Liver (tissue), 9 donors: Measurements from ENCODE around the gene PITPNM3. TPM values are rescaled to one million over a fixed set of nuclear protein-coding genes. Genes with fewer than 3 reads are reported as not detected.

Experiments used
- DNase-seq: peaks from one replicate; pipeline ENCODE4 v3.0.0-alpha.2; 2017; ENCODE audit warnings: low spot score
- H3K27ac ChIP-seq, 2 donors: one replicate each; pipeline ENCODE4 v1.7.0; 2013; ENCODE audit warnings: inconsistent platforms in 2 of 2, low read length in 2 of 2, control low read depth in 1 of 2, low read depth in 1 of 2, mild to moderate bottlenecking in 1 of 2
- H3K27me3 ChIP-seq, 4 donors: one replicate each; pipeline versions ENCODE4 v1.6.1 to v1.7.0; 2013; ENCODE audit warnings: low read length in 3 of 4, inconsistent platforms in 1 of 4, mild to moderate bottlenecking in 1 of 4, moderate library complexity in 1 of 4; ENCODE audit not compliant: control insufficient read depth in 4 of 4, insufficient read depth in 4 of 4
- H3K36me3 ChIP-seq, 4 donors: one replicate each; pipeline versions ENCODE4 v1.6.1 to v1.7.0; 2013; ENCODE audit warnings: low read length in 3 of 4, mild to moderate bottlenecking in 3 of 4, low read depth in 1 of 4, moderate library complexity in 1 of 4; ENCODE audit not compliant: control insufficient read depth in 4 of 4, insufficient read depth in 3 of 4
- H3K4me1 ChIP-seq, 4 donors: one replicate each; pipeline versions ENCODE4 v1.6.1 to v1.7.0; 2013; ENCODE audit warnings: low read length in 3 of 4, mild to moderate bottlenecking in 3 of 4, moderate library complexity in 1 of 4; ENCODE audit not compliant: control insufficient read depth in 4 of 4, insufficient read depth in 4 of 4
- H3K4me3 ChIP-seq, 3 donors: one replicate each; pipeline versions ENCODE4 v1.6.1 to v1.7.0; 2013; ENCODE audit warnings: low read length in 3 of 3, control low read depth in 1 of 3, low read depth in 1 of 3, mild to moderate bottlenecking in 1 of 3
- H3K9ac ChIP-seq, 2 donors: one replicate each; pipeline ENCODE4 v1.7.0; 2013; ENCODE audit warnings: low read length in 2 of 2, mild to moderate bottlenecking in 2 of 2, moderate library complexity in 2 of 2, control low read depth in 1 of 2, low read depth in 1 of 2
- H3K9me3 ChIP-seq, 4 donors: one replicate each; pipeline versions ENCODE4 v1.6.1 to v1.7.0; 2013; ENCODE audit warnings: low read length in 3 of 4; ENCODE audit not compliant: control insufficient read depth in 4 of 4
- FOXA1 ChIP-seq: IDR thresholded peaks from 2 replicates; pipeline ENCODE4 v1.6.1; 2016; ENCODE audit warnings: antibody characterized with exemption
- GABPA ChIP-seq, 2 donors: IDR thresholded peaks in 1 of 2; conservative IDR thresholded peaks in 1 of 2; 2 replicates each; pipeline ENCODE4 v1.6.1; 2016; ENCODE audit warnings: antibody characterized with exemption in 2 of 2, mild to moderate bottlenecking in 1 of 2, moderate library complexity in 1 of 2
- HNF4G ChIP-seq: IDR thresholded peaks from 2 replicates; pipeline ENCODE4 v1.6.1; 2016; ENCODE audit warnings: antibody characterized with exemption
- NR2F2 ChIP-seq: IDR thresholded peaks from 2 replicates; pipeline ENCODE4 v1.6.1; 2016; ENCODE audit warnings: antibody characterized with exemption
- RAD21 ChIP-seq, 2 donors: IDR thresholded peaks; 2 replicates each; pipeline ENCODE4 v1.6.1; 2016; ENCODE audit warnings: antibody characterized with exemption in 2 of 2, mild to moderate bottlenecking in 2 of 2
- RXRA ChIP-seq, 2 donors: IDR thresholded peaks; 2 replicates each; pipeline ENCODE4 v1.6.1; 2017 to 2018; ENCODE audit warnings: antibody characterized with exemption in 2 of 2, mild to moderate bottlenecking in 1 of 2
- SP1 ChIP-seq: IDR thresholded peaks from 2 replicates; pipeline ENCODE4 v1.6.1; 2018; ENCODE audit warnings: antibody characterized with exemption, mild to moderate bottlenecking
- TAF1 ChIP-seq: conservative IDR thresholded peaks from 2 replicates; pipeline ENCODE4 v1.6.1; 2016; ENCODE audit warnings: antibody characterized with exemption, mild to moderate bottlenecking
- WGBS: extraction: QIAGEN DNeasy Blood & Tissue Kit; methylation state at CpG from one replicate; pipeline ENCODE4 v1.1.7; 2013; 5-methylcytosine and 5-hydroxymethylcytosine counted together
- polyA plus RNA-seq, 2 donors: library from polyadenylated mRNA; stranded (reverse) in 1 of 2; unstranded in 1 of 2; fragments of 200-250 nt in 1 of 2; fragments of >200 nt in 1 of 2; fragmentation: Nextera tagmentation in 1 of 2; extraction: Ambion mirVana in 1 of 2; gene quantifications; one replicate each; pipeline versions ENCODE4 v1.2.1 to v1.2.3, GENCODE V29; 2013 to 2015
- total RNA-seq, 2 donors: library from RNA; depleted of rRNA; stranded (reverse); fragments of >200 nt; gene quantifications; one replicate each; pipeline ENCODE4 v1.2.3, GENCODE V29; 2014
- TF ChIP-seq, protein P1 (sequence below): IDR thresholded peaks from 2 replicates; pipeline ENCODE4 v1.6.1; 2016; ENCODE audit warnings: antibody characterized with exemption
- TF ChIP-seq, protein P2 (sequence below): IDR thresholded peaks from 2 replicates; pipeline ENCODE4 v1.6.1; 2016; ENCODE audit warnings: antibody characterized with exemption
- TF ChIP-seq, protein P3 (sequence below): IDR thresholded peaks from 2 replicates; pipeline ENCODE4 v1.6.1; 2016; ENCODE audit warnings: antibody characterized with exemption, mild to moderate bottlenecking
- TF ChIP-seq, protein P4 (sequence below): IDR thresholded peaks from 2 replicates; pipeline ENCODE4 v1.6.1; 2016; ENCODE audit warnings: antibody characterized with exemption
- donor health status: healthy.
- donor health status: healthy.
- donor health status: healthy.
- donor health status: healthy.
- donor health status: healthy.

The PITPNM3 gene
- total and polyA plus RNA-seq, 4 donors: 1.5 to 5.0 (median 1.8) TPM

DNA sequence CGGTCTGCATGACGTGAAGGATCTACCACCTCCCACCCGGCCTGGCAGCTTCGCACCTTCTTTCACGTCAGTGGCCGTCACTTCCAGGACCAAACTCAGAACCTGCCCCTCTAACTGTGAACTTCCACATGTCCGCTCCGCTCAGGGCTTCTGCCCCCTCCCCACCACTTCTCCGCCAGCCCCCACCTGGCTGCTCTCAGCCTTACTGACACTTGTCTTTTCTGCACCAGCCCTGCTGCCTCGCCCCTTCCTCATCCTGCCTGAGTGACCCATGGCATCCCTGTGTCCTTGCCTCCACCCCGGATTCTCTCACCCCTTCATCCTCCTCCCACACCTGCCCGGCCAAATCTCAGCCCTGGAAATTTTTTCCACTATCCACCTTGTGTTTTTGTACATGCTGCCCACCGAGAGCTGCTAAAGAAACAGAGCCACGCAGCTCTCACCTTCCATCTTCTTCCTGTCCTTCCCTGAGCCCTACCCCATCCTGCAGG is 97.8 kb downstream of the PITPNM3 start:
- Histone ChIP-seq H3K27me3 (peaks cover 0 to 2% (median 0%) of the 10 kb centered on the region in 4 donors), H3K4me3 (no peak overlapping the region), H3K9ac (no peak overlapping the region), H3K36me3 (no peaks in the 10 kb centered on the region), H3K27ac (no peak overlapping the region), H3K4me1 (peaks cover 0 to 5% (median 1%) of the 10 kb centered on the region in 4 donors), H3K9me3 (no peaks in the 10 kb centered on the region)
- WGBS: 82% methylated on average over 14 of the region's 14 CpGs
- DNase-seq: no peak
- TF ChIP-seq GABPA (IDR thresholded peaks at IDR 0.05 in 1 of 2, conservative IDR thresholded peaks at IDR 0.05 in 1 of 2) (no peak), RXRA (IDR thresholded peaks at IDR 0.05) (no peak), NR2F2 (no peak)
- TF ChIP-seq, protein P1, sequence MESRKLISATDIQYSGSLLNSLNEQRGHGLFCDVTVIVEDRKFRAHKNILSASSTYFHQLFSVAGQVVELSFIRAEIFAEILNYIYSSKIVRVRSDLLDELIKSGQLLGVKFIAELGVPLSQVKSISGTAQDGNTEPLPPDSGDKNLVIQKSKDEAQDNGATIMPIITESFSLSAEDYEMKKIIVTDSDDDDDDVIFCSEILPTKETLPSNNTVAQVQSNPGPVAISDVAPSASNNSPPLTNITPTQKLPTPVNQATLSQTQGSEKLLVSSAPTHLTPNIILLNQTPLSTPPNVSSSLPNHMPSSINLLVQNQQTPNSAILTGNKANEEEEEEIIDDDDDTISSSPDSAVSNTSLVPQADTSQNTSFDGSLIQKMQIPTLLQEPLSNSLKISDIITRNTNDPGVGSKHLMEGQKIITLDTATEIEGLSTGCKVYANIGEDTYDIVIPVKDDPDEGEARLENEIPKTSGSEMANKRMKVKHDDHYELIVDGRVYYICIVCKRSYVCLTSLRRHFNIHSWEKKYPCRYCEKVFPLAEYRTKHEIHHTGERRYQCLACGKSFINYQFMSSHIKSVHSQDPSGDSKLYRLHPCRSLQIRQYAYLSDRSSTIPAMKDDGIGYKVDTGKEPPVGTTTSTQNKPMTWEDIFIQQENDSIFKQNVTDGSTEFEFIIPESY: no peak

DNA sequence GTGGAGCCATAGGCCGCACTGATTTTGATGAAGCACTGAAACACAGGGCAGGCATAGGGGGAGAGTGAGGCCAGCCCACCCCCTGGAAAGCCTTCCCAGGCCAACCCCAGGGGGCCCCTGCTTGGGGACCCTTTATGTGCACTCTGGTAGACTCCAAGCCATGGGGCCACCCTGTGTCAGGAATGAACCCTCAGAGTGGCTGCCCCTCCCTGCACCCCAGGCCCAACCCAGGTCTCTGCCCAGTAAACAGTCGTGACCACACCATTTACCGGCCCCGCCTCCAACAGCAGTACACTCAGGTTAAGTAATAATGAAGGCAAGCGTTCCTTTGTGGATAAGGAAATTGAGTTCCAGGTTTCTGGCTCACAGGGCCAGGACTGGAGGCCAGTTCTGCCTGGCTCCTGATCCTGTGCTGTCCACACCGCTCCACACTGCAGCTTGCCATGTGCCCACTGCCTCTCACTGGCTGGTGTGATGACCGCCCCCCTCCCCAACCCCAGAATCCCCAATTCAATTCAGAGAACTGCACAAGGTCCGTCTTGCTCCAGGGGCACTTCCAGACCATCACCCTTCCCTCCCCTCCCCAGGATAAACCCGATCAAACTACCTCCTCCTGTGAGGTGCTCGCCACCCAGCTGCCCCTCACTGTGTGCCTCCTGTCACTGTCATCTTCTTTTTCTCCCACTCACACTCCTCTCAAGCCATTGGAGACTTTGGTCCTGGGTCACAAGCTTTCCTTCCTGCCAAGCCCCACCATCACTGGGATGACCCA is 98.5 kb downstream of the PITPNM3 start:
- H3K4me1 ChIP-seq: peaks cover 0 to 5% (median 1%) of the 10 kb centered on the region in 4 donors
- no peaks in the 10 kb centered on the region for H3K36me3 ChIP-seq
- 81% methylated on average over 10 of the region's 10 CpGs for WGBS
- H3K9me3 ChIP-seq: no peaks in the 10 kb centered on the region
- no peak overlapping the region for H3K9ac ChIP-seq
- no peak for DNase-seq
- no peak overlapping the region for H3K27ac ChIP-seq
- TF ChIP-seq RAD21 (IDR thresholded peaks at IDR 0.05) (no peak), SP1 (no peak), HNF4G (no peak), TAF1 (no peak), FOXA1 (no peak)
- TF ChIP-seq, protein P2, sequence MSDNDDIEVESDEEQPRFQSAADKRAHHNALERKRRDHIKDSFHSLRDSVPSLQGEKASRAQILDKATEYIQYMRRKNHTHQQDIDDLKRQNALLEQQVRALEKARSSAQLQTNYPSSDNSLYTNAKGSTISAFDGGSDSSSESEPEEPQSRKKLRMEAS: no peak
- TF ChIP-seq, protein P3, sequence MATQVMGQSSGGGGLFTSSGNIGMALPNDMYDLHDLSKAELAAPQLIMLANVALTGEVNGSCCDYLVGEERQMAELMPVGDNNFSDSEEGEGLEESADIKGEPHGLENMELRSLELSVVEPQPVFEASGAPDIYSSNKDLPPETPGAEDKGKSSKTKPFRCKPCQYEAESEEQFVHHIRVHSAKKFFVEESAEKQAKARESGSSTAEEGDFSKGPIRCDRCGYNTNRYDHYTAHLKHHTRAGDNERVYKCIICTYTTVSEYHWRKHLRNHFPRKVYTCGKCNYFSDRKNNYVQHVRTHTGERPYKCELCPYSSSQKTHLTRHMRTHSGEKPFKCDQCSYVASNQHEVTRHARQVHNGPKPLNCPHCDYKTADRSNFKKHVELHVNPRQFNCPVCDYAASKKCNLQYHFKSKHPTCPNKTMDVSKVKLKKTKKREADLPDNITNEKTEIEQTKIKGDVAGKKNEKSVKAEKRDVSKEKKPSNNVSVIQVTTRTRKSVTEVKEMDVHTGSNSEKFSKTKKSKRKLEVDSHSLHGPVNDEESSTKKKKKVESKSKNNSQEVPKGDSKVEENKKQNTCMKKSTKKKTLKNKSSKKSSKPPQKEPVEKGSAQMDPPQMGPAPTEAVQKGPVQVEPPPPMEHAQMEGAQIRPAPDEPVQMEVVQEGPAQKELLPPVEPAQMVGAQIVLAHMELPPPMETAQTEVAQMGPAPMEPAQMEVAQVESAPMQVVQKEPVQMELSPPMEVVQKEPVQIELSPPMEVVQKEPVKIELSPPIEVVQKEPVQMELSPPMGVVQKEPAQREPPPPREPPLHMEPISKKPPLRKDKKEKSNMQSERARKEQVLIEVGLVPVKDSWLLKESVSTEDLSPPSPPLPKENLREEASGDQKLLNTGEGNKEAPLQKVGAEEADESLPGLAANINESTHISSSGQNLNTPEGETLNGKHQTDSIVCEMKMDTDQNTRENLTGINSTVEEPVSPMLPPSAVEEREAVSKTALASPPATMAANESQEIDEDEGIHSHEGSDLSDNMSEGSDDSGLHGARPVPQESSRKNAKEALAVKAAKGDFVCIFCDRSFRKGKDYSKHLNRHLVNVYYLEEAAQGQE: no peak
- TF ChIP-seq, protein P4, sequence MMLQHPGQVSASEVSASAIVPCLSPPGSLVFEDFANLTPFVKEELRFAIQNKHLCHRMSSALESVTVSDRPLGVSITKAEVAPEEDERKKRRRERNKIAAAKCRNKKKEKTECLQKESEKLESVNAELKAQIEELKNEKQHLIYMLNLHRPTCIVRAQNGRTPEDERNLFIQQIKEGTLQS: no peak
- no peak overlapping the region for H3K4me3 ChIP-seq
- peaks cover 0 to 2% (median 0%) of the 10 kb centered on the region in 4 donors for H3K27me3 ChIP-seq
